Chondrocyte (in vitro differentiated cells): Measurements from ENCODE around the gene OR5L2. TPM values are rescaled to one million over a fixed set of nuclear protein-coding genes. Genes with fewer than 3 reads are reported as not detected.
"Not testable (repeated sequence)": the region's sequence is repeated elsewhere in the genome, so short reads cannot be mapped to it uniquely, and the experiment has no call there.

Experiments
- DNase-seq: peaks from one replicate; pipeline ENCODE4 v3.0.0; 2021; ENCODE audit warnings: mixed read lengths, low spot score
- H3K27ac Mint-ChIP-seq: one replicate; pipeline ENCODE4 v1.8.0; 2021; ENCODE audit warnings: mild to moderate bottlenecking, moderate library complexity, mixed read lengths; ENCODE audit not compliant: unreplicated experiment
- H3K27me3 Mint-ChIP-seq: 2 replicates; pipeline ENCODE4 v1.8.0; 2021; ENCODE audit warnings: low read depth, mixed read lengths
- H3K36me3 Mint-ChIP-seq: 2 replicates; pipeline ENCODE4 v1.8.0; 2021; ENCODE audit warnings: low read depth, mixed read lengths
- H3K4me1 Mint-ChIP-seq: 2 replicates; pipeline ENCODE4 v1.8.0; 2021; ENCODE audit warnings: low read depth, mild to moderate bottlenecking, mixed read lengths
- H3K4me3 Mint-ChIP-seq: one replicate; pipeline ENCODE4 v1.8.0; 2021; ENCODE audit warnings: mild to moderate bottlenecking, moderate library complexity, mixed read lengths; ENCODE audit not compliant: unreplicated experiment
- H3K9me3 Mint-ChIP-seq: 2 replicates; pipeline ENCODE4 v1.8.0; 2021; ENCODE audit warnings: low read depth, mixed read lengths
- CTCF ChIP-seq: fragments of 200-600 bp; sonication (generic); IDR thresholded peaks from 2 replicates; pipeline ENCODE4 v1.5.0; 2021; ENCODE audit warnings: antibody characterized with exemption, mild to moderate bottlenecking, moderate library complexity
- total RNA-seq: library from RNA; stranded (reverse); gene quantifications from 3 replicates; pipeline ENCODE4 v1.2.1, GENCODE V29; 2021

OR5L2 gene
- total RNA-seq, 1 donor from 2014 or later = not detected

- no peak for TF ChIP-seq CTCF
- no peaks in the 10 kb centered on the region for H3K27me3 Mint-ChIP-seq
- DNase-seq = no peak
- no peak overlapping the region for H3K4me3 Mint-ChIP-seq
- H3K36me3 Mint-ChIP-seq = no peaks in the 10 kb centered on the region
- H3K9me3 Mint-ChIP-seq = peaks cover 19% of the 10 kb centered on the region
- no peak overlapping the region for H3K27ac Mint-ChIP-seq
- no peaks in the 10 kb centered on the region for H3K4me1 Mint-ChIP-seq
Measured at GRCh38 chr11:55852141-55852540, 25.1 kb downstream of the OR5L2 start.

- TF ChIP-seq CTCF = no peak
- H3K4me1 Mint-ChIP-seq = no peaks in the 10 kb centered on the region
- no peak overlapping the region for H3K27ac Mint-ChIP-seq
- no peaks in the 10 kb centered on the region for H3K36me3 Mint-ChIP-seq
- peaks cover 21% of the 10 kb centered on the region for H3K9me3 Mint-ChIP-seq
- DNase-seq = no peak
- H3K27me3 Mint-ChIP-seq = no peaks in the 10 kb centered on the region
- no peak overlapping the region for H3K4me3 Mint-ChIP-seq
Measured at GRCh38 chr11:55854704-55855103, 27.7 kb downstream of the OR5L2 start.

GRCh38 chr11:55867354-55867753 is 40.3 kb downstream of the OR5L2 start:
- H3K36me3 Mint-ChIP-seq, H3K27ac Mint-ChIP-seq, H3K4me1 Mint-ChIP-seq, H3K4me3 Mint-ChIP-seq, H3K27me3 Mint-ChIP-seq, DNase-seq: not testable (repeated sequence)
- H3K9me3 Mint-ChIP-seq = peaks cover 33% of the 10 kb centered on the region

- H3K27me3 Mint-ChIP-seq, H3K36me3 Mint-ChIP-seq, H3K4me1 Mint-ChIP-seq, DNase-seq, H3K27ac Mint-ChIP-seq, H3K4me3 Mint-ChIP-seq: not testable (repeated sequence)
- H3K9me3 Mint-ChIP-seq = peaks cover 18% of the 10 kb centered on the region
Measured at GRCh38 chr11:55872731-55873130, 45.7 kb downstream of the OR5L2 start.

- not testable (repeated sequence) for H3K4me3 Mint-ChIP-seq, H3K4me1 Mint-ChIP-seq
- peaks cover 22% of the 10 kb centered on the region for H3K9me3 Mint-ChIP-seq
Measured at GRCh38 chr11:55873146-55873545, 46.1 kb downstream of the OR5L2 start.

More at GRCh38 chr11:55873146-55873545, 46.1 kb downstream of the OR5L2 start:
- not testable (repeated sequence) for H3K36me3 Mint-ChIP-seq, DNase-seq, H3K27ac Mint-ChIP-seq, H3K27me3 Mint-ChIP-seq

Other genes starting within 250 kb of the OR5L2 start
- not detected in 3 replicates for gene OR4C11, start 219.6 kb upstream of the OR5L2 start, total RNA-seq
- not detected in 3 replicates for gene OR4P4, start 192.1 kb upstream of the OR5L2 start, total RNA-seq
- not detected in 3 replicates for gene OR4S2, start 178.9 kb upstream of the OR5L2 start, total RNA-seq
- gene OR4C6, start 165.0 kb upstream of the OR5L2 start, total RNA-seq = not detected in 3 replicates
- gene OR5D13, start 53.8 kb upstream of the OR5L2 start, total RNA-seq = not detected in 3 replicates
- gene OR5D14, start 31.7 kb upstream of the OR5L2 start, total RNA-seq = not detected in 3 replicates
- gene OR5L1, start 15.9 kb upstream of the OR5L2 start, total RNA-seq = not detected in 3 replicates
- gene OR5D18, start 7.6 kb upstream of the OR5L2 start, total RNA-seq = not detected in 3 replicates
- gene OR5D16, start 11.5 kb downstream of the OR5L2 start, total RNA-seq = not detected in 3 replicates
- gene TRIM51, start 56.1 kb downstream of the OR5L2 start, total RNA-seq = not detected in 3 replicates
- not detected in 3 replicates for gene OR5W2, start 87.4 kb downstream of the OR5L2 start, total RNA-seq
- gene OR5I1, start 109.2 kb downstream of the OR5L2 start, total RNA-seq = not detected in 3 replicates
- not detected in 3 replicates for gene OR10AG1, start 142.7 kb downstream of the OR5L2 start, total RNA-seq
- gene OR5F1, start 167.4 kb downstream of the OR5L2 start, total RNA-seq = not detected in 3 replicates
- not detected in 3 replicates for gene OR5AS1, start 200.4 kb downstream of the OR5L2 start, total RNA-seq